Gastrocnemius medialis (tissue), 4 donors: Measurements from ENCODE around the gene EPM2AIP1. TPM values are rescaled to one million over a fixed set of nuclear protein-coding genes. Genes with fewer than 3 reads are reported as not detected.
"Not testable (repeated sequence)": the region's sequence is repeated elsewhere in the genome, so short reads cannot be mapped to it uniquely, and the experiment has no call there.

Experiments used
- ATAC-seq, 2 donors: fragments of 150-250 bp; one replicate each; pipeline ENCODE4 v1.9.1; 2016
- DNase-seq, 2 donors: peaks; one replicate each; pipeline ENCODE4 v3.0.0-alpha.2; 2019
- H3K27ac ChIP-seq, 4 donors: fragments of 200-600 bp; sonication (generic); 1 replicate in 1 of 4; 2 replicates in 3 of 4; pipeline ENCODE4 v1.5.1; 2016 to 2018; ENCODE audit warnings: mild to moderate bottlenecking in 2 of 4, moderate library complexity in 1 of 4
- H3K27me3 ChIP-seq, 3 donors: fragments of 200-600 bp; sonication (generic) in 2 of 3; 1 replicate in 1 of 3; 2 replicates in 2 of 3; pipeline versions ENCODE4 v1.5.1 to v1.6.0; 2016 to 2019; ENCODE audit warnings: mild to moderate bottlenecking in 1 of 3, moderate library complexity in 1 of 3
- H3K36me3 ChIP-seq, 2 donors: fragments of 200-600 bp; sonication (generic) in 1 of 2; one replicate each; pipeline ENCODE4 v1.5.1; 2017 to 2018
- H3K4me1 ChIP-seq, 2 donors: fragments of 200-600 bp; sonication (generic) in 1 of 2; one replicate each; pipeline ENCODE4 v1.5.1; 2016 to 2017; ENCODE audit warnings: mild to moderate bottlenecking in 2 of 2
- H3K4me3 ChIP-seq, 4 donors: fragments of 200-600 bp; sonication (generic) in 3 of 4; 1 replicate in 1 of 4; 2 replicates in 3 of 4; pipeline ENCODE4 v1.5.1; 2016 to 2019; ENCODE audit warnings: mild to moderate bottlenecking in 2 of 4
- H3K9me3 ChIP-seq, 3 donors: fragments of 200-600 bp; sonication (generic) in 2 of 3; 1 replicate in 1 of 3; 2 replicates in 2 of 3; pipeline ENCODE4 v1.5.1; 2016 to 2019
- POLR2A ChIP-seq, 2 donors: fragments of 450-650 bp; IDR thresholded peaks; one replicate each; pipeline ENCODE4 v1.6.1; 2017; ENCODE audit warnings: antibody characterized with exemption in 2 of 2, mild to moderate bottlenecking in 2 of 2, moderate library complexity in 2 of 2
- in situ Hi-C, 4 donors: fragments of 200-750 bp; cut with MboI; loops; one replicate each; pipeline versions ENCODE4 v1.15.0 to v1.8.0; 2017; ENCODE audit warnings: low sequenced_read_pairs in 4 of 4
- intact Hi-C: fragments of 100-400 bp; cut with DNase I; formaldehyde crosslinking; loops from one replicate; pipeline ENCODE4 v1.15.1; 2023; ENCODE audit warnings: low total_unique reads
- total RNA-seq, 4 donors: library from RNA; depleted of rRNA; stranded (reverse); fragments of >200 nt; gene quantifications; one replicate each; pipeline versions ENCODE4 v1.1.0 to v1.2.3, GENCODE V29; 2016
- TF ChIP-seq, protein P1 (sequence below), 5 experiments: fragments of 450-650 bp in 3 of 5; fragments of 200-600 bp in 2 of 5; sonication (generic) in 2 of 5; IDR thresholded peaks in 4 of 5; conservative IDR thresholded peaks in 1 of 5; 1 replicate in 4 of 5; 2 replicates in 1 of 5; pipeline ENCODE4 v1.5.1; 2016 to 2019; ENCODE audit warnings: antibody characterized with exemption in 5 of 5, mild to moderate bottlenecking in 3 of 5, moderate library complexity in 3 of 5

The EPM2AIP1 gene
- total RNA-seq, 4 donors from 2014 or later = 5.3 to 10.1 (median 8.6) TPM

DNA sequence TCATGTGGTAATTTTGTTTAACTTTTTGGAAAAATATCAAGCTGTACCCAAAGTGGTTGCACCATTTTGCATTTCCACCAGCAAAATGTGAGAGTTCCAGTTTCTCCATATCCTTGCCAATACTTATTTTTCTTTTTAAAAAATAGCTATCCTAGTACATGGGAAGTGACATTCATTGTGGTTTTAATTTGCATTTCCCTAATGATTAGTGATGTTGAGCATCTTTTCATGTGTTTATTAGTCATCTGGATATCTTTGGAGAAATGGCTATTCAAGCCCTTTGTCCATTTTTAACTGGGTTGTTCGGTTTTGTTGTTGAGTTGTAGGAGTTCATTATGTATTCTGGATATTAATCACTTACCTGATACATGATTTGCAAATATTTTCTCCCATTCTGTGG, 28.6 kb downstream of the EPM2AIP1 start:
- in situ Hi-C loops = loop anchor here in 2 of 4 donors (5.0 to 25.0 kb wide), 2 partner anchors 227 to 237 kb away; no protein-coding TSS in a partner anchor
- Histone ChIP-seq H3K4me3 (no peak overlapping the region), H3K27me3 (no peaks in the 10 kb centered on the region), H3K9me3 (no peaks in the 10 kb centered on the region), H3K4me1 (no peaks in the 10 kb centered on the region), H3K27ac (no peak overlapping the region), H3K36me3 (no peaks in the 10 kb centered on the region)
- no peak for TF ChIP-seq POLR2A (IDR thresholded peaks at IDR 0.05)
- TF ChIP-seq, protein P1, sequence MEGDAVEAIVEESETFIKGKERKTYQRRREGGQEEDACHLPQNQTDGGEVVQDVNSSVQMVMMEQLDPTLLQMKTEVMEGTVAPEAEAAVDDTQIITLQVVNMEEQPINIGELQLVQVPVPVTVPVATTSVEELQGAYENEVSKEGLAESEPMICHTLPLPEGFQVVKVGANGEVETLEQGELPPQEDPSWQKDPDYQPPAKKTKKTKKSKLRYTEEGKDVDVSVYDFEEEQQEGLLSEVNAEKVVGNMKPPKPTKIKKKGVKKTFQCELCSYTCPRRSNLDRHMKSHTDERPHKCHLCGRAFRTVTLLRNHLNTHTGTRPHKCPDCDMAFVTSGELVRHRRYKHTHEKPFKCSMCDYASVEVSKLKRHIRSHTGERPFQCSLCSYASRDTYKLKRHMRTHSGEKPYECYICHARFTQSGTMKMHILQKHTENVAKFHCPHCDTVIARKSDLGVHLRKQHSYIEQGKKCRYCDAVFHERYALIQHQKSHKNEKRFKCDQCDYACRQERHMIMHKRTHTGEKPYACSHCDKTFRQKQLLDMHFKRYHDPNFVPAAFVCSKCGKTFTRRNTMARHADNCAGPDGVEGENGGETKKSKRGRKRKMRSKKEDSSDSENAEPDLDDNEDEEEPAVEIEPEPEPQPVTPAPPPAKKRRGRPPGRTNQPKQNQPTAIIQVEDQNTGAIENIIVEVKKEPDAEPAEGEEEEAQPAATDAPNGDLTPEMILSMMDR (IDR thresholded peaks at IDR 0.05 in 4 of 5, conservative IDR thresholded peaks at IDR 0.05 in 1 of 5) = no peak
- ATAC-seq (no peak), DNase-seq (no peak)
- intact Hi-C loops = no loop called here

DNA sequence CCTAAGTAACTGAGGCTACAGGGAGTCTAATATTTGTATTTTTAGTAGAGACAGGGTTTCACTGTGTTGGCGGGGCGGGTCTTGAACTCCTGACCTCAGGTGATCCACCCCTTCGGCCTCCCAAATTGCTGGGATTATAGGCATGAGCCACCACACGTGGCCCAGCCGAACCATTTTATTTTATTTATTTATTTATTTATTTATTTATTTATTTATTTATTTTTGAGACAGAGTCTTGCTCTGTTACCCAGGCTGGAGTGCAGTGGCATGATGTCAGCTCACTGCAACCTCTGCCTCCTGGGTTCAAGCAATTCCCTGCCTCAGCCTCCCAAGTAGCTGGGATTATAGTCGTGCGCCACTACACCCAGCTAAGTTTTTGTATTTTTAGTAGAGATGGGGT, 29.9 kb downstream of the EPM2AIP1 start:
- H3K36me3 ChIP-seq, ATAC-seq, H3K4me1 ChIP-seq, H3K27me3 ChIP-seq, H3K27ac ChIP-seq, intact Hi-C loops, DNase-seq, H3K9me3 ChIP-seq, H3K4me3 ChIP-seq: not testable (repeated sequence)
- in situ Hi-C loops = loop anchor here in 2 of 4 donors (5.0 to 25.0 kb wide), 2 partner anchors 226 to 236 kb away; no protein-coding TSS in a partner anchor

DNA sequence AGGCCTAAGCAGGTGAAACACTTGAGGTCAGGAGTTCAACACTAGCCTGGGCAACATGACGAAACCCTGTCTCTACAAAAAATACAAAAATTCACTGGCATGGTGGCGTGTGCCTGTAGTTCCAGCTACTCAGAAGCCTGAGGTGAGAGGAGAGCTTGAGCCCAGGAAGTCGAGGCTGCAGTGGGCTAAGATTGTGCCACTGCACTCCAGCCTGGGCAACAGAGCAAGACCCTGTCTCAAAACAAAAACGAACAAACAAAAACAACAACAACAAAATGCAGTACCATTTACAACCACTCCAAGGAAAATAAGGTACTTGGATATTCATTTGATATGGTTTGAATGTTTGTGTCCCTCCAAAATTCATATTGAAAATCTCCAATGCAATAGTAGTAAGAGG, 32.4 kb downstream of the EPM2AIP1 start:
- ATAC-seq = no peak
- intact Hi-C loops = no loop called here
- TF ChIP-seq, protein P1 (IDR thresholded peaks at IDR 0.05 in 4 of 5, conservative IDR thresholded peaks at IDR 0.05 in 1 of 5) = no peak
- TF ChIP-seq POLR2A (IDR thresholded peaks at IDR 0.05) = no peak
- in situ Hi-C loops = loop anchor here in 2 of 4 donors (5.0 to 25.0 kb wide), 2 partner anchors 223 to 233 kb away; no protein-coding TSS in a partner anchor
- Histone ChIP-seq H3K4me3 (no peak overlapping the region), H3K4me1 (no peaks in the 10 kb centered on the region), H3K27me3 (no peaks in the 10 kb centered on the region), H3K27ac (no peak overlapping the region), H3K9me3 (no peaks in the 10 kb centered on the region), H3K36me3 (no peaks in the 10 kb centered on the region)
- no peak for DNase-seq

DNA sequence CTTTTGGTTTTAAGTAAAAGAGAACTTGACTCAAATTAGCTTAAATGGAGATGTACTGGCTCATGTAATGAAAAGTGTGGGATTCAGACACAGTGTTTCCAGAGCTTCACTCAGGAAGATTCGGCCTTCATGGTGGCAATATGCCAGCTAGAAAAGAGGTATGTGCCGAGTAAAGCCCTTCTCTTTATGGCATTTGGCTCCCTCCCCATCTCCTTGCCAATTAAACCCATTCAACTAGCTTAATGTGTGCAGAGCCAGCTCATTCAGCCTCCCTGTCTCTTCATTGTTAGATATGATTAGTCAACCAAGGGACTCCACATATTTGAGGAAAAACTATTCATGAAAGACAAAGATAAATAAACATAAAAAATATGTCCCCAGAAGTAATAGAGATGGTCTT, 33.1 kb downstream of the EPM2AIP1 start:
- Histone ChIP-seq H3K4me1 (no peaks in the 10 kb centered on the region), H3K4me3 (no peak overlapping the region), H3K9me3 (no peaks in the 10 kb centered on the region), H3K36me3 (no peaks in the 10 kb centered on the region), H3K27me3 (no peaks in the 10 kb centered on the region), H3K27ac (no peak overlapping the region)
- intact Hi-C loops = loop anchor here (2.0 kb wide), 1 partner anchor 231 kb away; no protein-coding TSS in a partner anchor
- ATAC-seq (no peak), DNase-seq (no peak)
- no peak for TF ChIP-seq POLR2A (IDR thresholded peaks at IDR 0.05)
- TF ChIP-seq, protein P1 (IDR thresholded peaks at IDR 0.05 in 4 of 5, conservative IDR thresholded peaks at IDR 0.05 in 1 of 5) = no peak
- in situ Hi-C loops = loop anchor here in 3 of 4 donors (5.0 to 25.0 kb wide), 2 partner anchors 223 to 233 kb away; no protein-coding TSS in a partner anchor

DNA sequence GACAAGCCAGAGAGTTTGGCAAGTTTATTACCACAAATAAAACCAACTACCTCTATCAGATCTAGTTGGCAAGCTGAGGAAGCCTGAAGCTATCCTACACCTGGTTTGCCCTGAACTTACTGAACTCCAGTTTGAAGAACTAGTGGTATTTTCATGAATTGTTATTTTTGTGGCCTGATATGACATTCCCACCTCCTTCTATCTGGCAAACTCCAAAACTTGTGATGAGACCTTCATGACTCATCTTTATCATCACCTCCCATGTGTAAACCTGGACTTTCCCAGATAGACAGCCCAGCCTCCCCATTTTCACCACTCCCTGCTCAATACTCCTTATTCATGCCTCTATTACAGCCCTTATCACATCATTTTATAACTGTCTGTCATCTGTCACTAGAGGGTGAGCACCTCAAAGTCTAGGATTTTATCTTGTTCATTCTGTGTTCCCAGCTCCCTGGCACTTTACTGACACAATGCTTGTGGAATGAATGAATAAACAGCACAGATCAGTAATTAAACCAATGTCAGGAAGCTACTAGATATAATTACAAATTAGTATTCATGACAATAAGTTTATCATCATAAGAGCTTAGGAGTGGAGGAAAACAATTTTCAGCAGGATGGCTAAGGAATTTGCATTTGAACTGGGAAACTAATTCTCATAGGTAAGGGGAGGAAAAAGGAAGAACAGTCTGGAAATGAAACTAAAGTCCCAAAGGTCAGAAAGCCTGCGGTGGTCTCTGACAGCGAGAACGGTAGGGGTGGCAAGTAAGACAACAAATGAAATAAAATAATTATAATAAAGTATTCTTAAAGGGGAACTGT, 34.9 kb downstream of the EPM2AIP1 start:
- TF ChIP-seq, protein P1 (IDR thresholded peaks at IDR 0.05 in 4 of 5, conservative IDR thresholded peaks at IDR 0.05 in 1 of 5) = no peak
- TF ChIP-seq POLR2A (IDR thresholded peaks at IDR 0.05) = no peak
- H3K4me3 ChIP-seq = no peak overlapping the region
- DNase-seq (no peak), ATAC-seq (no peak)
- H3K4me1 ChIP-seq = no peaks in the 10 kb centered on the region
- intact Hi-C loops (loop anchor here (2.0 kb wide), 1 partner anchor 229 kb away; no protein-coding TSS in a partner anchor), in situ Hi-C loops (loop anchor here in 2 of 4 donors (5.0 to 25.0 kb wide), 2 partner anchors 221 to 231 kb away; no protein-coding TSS in a partner anchor)
- H3K27ac ChIP-seq = no peak overlapping the region
- no peaks in the 10 kb centered on the region for H3K27me3 ChIP-seq
- H3K36me3 ChIP-seq = no peaks in the 10 kb centered on the region
- H3K9me3 ChIP-seq = no peaks in the 10 kb centered on the region
